ENCODE data around the gene KIAA1755. TPM values are rescaled to one million over a fixed set of nuclear protein-coding genes. Genes with fewer than 3 reads are reported as not detected.
"Not testable (repeated sequence)": the region's sequence is repeated elsewhere in the genome, so short reads cannot be mapped to it uniquely, and the experiment has no call there.

KIAA1755 gene
- total RNA-seq, 1 donor from 2014 or later: 0.06 TPM

DNA sequence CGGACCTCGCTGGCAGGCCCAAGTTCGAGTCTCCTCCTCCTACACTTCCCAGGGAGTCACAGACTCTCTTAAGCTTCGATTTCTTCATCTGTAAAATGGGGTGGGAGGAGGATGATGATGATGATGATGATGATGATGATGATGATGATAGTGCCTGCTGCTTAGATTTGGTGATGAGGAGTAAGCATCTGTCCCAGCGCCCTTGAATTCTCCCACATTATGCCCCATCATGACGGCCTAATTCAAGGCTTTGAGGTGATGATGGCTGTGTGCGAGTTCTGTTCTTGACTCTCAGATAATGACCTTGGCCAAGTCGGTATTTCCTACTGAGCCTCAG, 487 bp upstream of the KIAA1755 start:
- H3K4me3 ChIP-seq (ENCODE audit: low read depth, low read length): no peak overlapping the region
- no peak for DNase-seq (ENCODE audit: low read depth)
- TF ChIP-seq, protein P1, sequence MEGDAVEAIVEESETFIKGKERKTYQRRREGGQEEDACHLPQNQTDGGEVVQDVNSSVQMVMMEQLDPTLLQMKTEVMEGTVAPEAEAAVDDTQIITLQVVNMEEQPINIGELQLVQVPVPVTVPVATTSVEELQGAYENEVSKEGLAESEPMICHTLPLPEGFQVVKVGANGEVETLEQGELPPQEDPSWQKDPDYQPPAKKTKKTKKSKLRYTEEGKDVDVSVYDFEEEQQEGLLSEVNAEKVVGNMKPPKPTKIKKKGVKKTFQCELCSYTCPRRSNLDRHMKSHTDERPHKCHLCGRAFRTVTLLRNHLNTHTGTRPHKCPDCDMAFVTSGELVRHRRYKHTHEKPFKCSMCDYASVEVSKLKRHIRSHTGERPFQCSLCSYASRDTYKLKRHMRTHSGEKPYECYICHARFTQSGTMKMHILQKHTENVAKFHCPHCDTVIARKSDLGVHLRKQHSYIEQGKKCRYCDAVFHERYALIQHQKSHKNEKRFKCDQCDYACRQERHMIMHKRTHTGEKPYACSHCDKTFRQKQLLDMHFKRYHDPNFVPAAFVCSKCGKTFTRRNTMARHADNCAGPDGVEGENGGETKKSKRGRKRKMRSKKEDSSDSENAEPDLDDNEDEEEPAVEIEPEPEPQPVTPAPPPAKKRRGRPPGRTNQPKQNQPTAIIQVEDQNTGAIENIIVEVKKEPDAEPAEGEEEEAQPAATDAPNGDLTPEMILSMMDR (conservative IDR thresholded peaks at IDR 0.05; ENCODE audit: low read depth, low read length): no peak

DNA sequence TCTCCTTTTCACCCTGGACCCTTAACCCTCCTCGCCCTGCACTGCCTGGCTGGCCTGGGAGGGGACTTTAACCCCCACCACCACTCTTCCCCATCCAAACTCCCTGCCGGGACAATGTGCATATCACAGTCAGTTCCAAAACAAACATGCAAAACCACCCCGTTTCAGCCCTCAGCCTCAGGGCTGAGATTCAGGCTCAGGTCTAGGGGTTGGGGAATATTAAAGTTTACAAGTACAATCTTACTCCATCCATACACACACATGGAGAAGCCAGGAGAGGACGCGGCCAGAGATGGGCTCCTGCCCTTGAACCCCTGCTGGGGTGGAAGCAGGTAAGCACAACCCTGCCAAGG, 534 bp downstream of the KIAA1755 start:
- TF ChIP-seq, protein P1 (conservative IDR thresholded peaks at IDR 0.05; ENCODE audit: low read depth, low read length): no peak
- no peak overlapping the region for H3K4me3 ChIP-seq (ENCODE audit: low read depth, low read length)
- no peak for DNase-seq (ENCODE audit: low read depth)

DNA sequence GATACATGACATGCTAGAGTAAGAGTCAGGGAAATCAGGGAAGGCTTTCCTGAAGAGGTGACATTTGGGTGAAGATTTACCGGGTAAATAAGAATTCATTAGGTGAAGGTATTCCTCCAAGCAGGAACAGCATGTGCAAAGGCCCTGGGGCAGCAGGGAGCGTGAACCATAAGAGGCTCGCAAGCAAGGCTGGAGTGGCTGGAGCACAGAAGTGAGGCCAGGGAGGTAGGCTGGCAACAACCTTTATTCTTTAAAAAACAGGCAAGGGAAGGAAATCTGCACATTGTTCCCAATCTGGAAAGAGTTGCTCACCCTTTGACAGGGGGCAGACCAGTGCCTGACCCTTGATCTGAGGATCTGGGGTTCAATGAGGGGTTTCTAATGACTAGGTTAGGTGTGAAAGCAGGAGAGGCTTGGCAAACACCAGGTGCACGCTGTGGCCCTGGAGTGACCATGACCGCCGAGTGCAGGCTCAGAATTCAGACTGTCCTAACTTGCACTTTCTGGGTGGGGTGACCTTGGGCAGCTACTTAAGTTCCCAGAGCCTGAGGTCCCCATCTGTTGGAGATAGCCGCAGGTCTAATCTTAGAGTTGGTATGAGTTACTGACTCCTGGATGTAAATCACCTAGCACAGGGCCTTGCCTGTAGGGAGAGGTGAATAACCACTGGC, 1.9 kb downstream of the KIAA1755 start:
- no peak for DNase-seq (ENCODE audit: low read depth)
- TF ChIP-seq, protein P1 (conservative IDR thresholded peaks at IDR 0.05; ENCODE audit: low read depth, low read length): no peak
- H3K4me3 ChIP-seq (ENCODE audit: low read depth, low read length): no peak overlapping the region

GRCh38 chr20:38256966-38257365, 3.6 kb downstream of the KIAA1755 start:
- DNase-seq (ENCODE audit: low read depth): no peak
- TF ChIP-seq, protein P1 (conservative IDR thresholded peaks at IDR 0.05; ENCODE audit: low read depth, low read length): no peak
- H3K4me3 ChIP-seq (ENCODE audit: low read depth, low read length): no peak overlapping the region

- H3K4me3 ChIP-seq (ENCODE audit: low read depth, low read length): no peak overlapping the region
- TF ChIP-seq, protein P1 (conservative IDR thresholded peaks at IDR 0.05; ENCODE audit: low read depth, low read length): no peak
- DNase-seq (ENCODE audit: low read depth): no peak
Measured at GRCh38 chr20:38256021-38256420, 4.5 kb downstream of the KIAA1755 start.

- H3K4me3 ChIP-seq (ENCODE audit: low read depth, low read length): no peak overlapping the region
- TF ChIP-seq, protein P1 (conservative IDR thresholded peaks at IDR 0.05; ENCODE audit: low read depth, low read length): no peak
- DNase-seq (ENCODE audit: low read depth): no peak
Measured at GRCh38 chr20:38255393-38255792, 5.1 kb downstream of the KIAA1755 start.

DNA sequence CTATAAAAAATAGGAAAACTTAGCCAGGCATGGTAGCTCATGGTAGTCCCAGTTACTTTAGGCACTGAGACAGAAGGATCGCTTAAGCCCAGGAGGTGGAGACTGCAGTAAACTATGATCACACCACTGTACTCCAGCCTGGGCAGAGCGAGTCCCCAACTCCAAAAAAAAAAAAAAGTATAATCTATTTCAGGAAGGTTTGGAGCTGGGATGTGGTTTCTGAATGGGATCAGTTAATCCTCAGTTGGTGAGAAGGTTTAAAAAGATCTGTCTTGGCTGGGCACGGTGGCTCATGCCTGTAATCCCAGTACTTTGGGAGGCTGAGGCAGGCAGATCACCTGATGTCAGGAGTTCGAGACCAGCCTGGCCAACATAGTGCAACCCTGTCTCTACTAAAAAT, 5.9 kb downstream of the KIAA1755 start:
- H3K4me3 ChIP-seq (ENCODE audit: low read depth, low read length); DNase-seq (ENCODE audit: low read depth): not testable (repeated sequence)
